8988T (cell line): ENCODE data around the gene RASGRP2.

ENCODE experiments used
- DNase-seq: peaks from one replicate; pipeline ENCODE4 v3.0.0; 2011

Gene RASGRP2

DNA sequence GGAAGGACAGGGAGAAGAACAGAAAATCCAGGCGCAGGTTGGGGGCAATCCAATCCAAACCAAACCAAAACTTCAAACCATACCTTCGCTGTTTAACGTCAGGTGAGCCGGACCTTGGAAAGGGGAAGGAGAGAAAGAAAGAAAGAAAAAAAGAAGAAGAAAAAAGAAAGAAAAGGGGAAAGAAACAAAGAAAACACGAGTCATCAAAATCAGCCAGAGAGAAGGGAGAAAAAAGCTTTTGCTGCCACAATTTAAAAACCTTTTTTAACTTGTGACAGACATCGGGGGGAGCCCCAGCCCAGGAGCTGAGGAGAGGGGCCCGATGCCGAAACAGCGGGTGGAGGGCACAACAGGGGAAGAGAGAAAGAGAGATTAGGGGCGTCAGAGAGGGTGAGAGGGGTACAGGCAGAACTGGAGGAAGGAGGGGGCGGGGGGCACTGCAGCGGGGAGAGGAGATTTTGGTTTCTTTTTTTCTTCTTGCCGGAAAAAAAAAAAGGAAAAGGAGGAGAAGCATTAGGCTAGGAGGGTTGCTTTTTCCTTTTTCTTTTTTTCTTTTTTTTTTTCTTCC lies 51.1 kb downstream of the RASGRP2 start:
- no peak for DNase-seq

GRCh38 chr11:64691543-64691942 lies 52.4 kb downstream of the RASGRP2 start:
- no peak for DNase-seq

GRCh38 chr11:64690235-64690634 lies 53.7 kb downstream of the RASGRP2 start:
- no peak for DNase-seq

DNA sequence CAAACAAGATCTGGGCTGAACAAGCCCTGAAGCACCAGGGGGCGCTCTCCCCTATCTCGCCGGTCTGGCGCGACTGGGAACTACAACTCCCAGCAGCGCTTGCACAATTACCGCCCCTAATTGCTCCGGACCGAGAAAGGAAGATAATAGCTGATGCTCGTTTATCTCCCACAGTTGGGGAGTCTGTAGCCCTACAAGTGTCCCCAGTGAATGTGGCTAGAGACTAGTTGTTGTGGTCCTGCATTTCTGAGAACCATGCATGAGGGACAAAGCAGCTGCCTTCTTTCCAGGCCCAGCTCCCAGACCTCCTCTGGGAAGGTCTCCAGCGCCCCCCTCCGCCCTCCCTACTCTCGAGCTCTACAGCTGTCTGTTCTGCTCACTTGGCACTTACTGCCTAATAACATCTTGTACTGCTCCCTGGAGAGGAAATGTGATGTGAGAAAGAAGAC lies 55.4 kb downstream of the RASGRP2 start:
- peak; percentile 85 for DNase-seq

DNA sequence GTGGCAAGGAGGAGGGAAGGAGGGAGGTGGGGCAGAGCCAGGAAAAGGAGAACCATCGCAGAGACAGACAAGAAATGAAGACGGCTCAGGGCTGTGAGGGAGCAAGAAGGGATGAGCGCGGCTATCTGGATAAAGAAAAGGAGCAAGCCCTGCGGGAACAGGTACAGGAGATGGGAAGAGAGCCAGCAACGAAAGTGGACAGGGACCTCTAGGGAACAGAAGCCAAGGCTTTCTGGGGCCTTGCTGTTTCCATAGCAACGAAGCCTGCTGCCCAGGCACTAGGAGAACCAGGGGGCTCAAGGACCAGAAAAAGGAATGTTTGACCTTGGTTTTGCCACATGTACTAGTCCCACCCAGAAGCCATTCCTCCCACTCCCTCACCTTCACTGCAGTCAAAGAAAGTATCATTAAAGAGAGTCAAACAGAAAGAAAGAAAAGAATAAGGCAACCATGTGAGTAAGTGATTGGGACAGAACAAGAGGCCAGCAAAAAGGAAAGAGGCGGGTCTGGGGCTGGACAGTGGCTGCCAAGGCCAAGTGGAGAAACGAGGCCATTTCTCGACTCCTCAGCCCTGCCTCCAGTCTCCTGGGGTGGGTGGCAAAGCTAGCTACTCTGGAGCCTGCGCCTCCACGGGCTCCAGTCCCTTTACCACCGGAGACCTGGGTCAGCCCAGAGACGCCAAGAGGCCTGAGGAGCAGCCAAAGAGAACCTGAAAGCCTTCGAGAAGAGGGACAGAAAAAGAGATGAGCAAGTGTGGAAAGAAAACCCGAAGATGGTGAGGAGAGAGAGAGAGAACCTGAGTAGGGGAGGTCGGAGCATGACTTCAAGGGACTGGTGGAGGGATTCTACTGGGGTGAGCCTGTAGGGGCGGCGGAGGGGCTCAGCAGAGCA lies 56.1 kb downstream of the RASGRP2 start:
- DNase-seq = no peak

DNA sequence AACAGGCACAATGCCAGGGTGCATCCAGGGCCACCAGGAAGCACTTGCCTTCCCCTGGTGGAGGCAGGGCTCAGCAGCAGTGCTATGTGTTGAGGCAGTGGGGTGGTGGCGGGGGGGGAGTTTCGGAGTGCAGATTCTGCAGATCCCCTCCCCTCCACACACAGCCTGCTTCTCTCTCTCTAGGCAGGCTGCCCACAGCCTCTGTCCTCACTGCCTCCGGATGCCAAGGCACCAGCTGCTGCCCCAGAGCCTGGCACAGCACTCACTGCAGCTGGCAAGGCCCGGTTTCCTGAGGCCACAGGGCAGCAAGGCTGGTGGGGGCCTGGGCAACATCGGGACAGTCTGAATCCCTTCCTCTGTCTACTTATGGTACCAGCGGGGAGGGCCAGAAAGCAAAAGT lies 56.7 kb downstream of the RASGRP2 start:
- DNase-seq = no peak

DNA sequence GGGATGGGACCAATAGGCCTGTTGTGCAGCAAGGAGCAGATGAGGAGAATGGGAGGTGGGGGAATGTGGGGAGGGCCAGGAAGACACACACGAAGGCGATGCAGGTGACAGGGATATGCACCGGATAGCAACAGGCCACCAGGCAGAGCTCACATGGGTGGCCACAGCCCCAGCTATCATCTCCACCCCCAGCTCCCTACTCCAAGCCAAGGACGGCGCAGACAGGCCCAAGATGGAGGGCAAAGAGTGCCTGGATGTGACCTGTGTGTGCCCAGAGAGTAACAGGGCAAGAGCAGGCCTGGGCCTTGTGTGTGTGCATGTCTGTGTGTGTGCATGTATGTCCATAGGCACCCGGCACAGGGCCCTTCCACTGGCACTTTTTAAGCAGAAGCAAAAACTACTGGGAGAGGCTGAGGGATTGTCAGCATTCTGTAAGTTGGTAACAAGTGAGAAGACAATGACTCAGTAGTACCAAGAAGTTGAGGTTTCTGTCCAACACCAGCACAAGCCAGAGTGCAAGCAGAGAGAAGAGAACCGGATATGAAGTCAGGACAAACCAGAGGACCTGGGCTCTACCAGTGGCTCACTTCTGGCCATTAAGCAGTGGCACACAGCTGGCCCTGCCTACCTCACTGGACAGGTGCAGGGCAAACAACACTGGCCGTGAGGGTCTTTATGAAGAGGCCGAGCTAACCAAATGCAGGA lies 57.3 kb downstream of the RASGRP2 start:
- DNase-seq = no peak

DNA sequence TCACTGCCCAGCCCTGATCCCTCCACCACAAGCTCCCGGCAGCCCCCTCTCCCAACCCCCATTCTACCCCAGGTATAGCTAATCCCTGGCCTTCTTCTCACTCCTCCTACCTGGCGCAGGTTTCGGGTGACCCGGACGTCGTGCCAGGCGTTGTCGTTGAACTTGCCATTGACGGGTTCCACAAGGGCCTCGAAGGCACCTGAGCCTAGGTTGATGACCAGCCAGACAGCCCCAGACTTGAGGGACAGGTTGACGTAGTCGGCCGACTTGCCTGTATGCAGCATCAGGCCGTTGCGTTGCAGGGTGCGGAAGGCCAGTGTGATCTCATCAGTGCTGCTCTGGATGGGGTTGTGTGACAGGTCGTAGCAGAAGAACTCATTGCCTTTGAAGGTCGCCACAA lies 58.4 kb downstream of the RASGRP2 start:
- no peak for DNase-seq

DNA sequence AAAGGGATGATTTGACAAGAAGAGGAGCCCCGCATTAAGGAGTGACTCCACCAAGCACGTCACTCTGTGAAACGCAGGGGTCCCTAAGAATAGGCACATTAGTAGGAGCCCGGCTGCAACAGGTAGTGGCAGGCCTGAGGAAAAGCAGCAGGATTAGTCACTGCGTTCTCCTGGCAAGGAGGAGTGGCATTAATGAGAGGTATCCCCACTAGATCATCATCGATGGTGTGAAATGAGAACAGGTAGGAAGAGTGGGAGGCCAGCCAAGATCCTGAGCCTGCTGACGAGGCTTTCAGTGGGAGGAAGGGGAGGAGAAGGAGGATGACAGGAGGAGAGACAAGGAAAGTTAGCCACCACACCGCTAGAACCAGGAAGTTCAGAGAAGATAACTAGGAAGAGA lies 59.6 kb downstream of the RASGRP2 start:
- no peak for DNase-seq

- DNase-seq = no peak
These were observed 62.8 kb downstream of the RASGRP2 start for GRCh38 chr11:64681171-64681570.

- no peak for DNase-seq
These were observed 64.1 kb downstream of the RASGRP2 start for GRCh38 chr11:64679846-64680245.

GRCh38 chr11:64677441-64678023 lies 66.4 kb downstream of the RASGRP2 start:
- no peak for DNase-seq
